NCI-H1092 (cell line): ENCODE data around the gene CRHR1.
A peak's percentile ranks its signal among the peaks of the same experiment; 100 is the strongest.
"Not testable (repeated sequence)": the region's sequence is repeated elsewhere in the genome, so short reads cannot be mapped to it uniquely, and the experiment has no call there.

Experiments used
- DNase-seq: peaks from one replicate; lab custom pipeline; 2025; lab: John Stamatoyannopoulos, UW

The CRHR1 gene

GRCh38 chr17:45784293-45784740 is at the start of gene CRHR1:
Gene CRHR1 (plus strand): TSS chr17:45784320. CDS start chr17:45784545, 225 bp downstream.
- no peak for DNase-seq

- no peak for DNase-seq
Measured at GRCh38 chr17:45734598-45734997, 49.5 kb upstream of the CRHR1 start.

- no peak for DNase-seq
Measured at GRCh38 chr17:45735488-45735887, 48.6 kb upstream of the CRHR1 start.

GRCh38 chr17:45739786-45740185 is 44.3 kb upstream of the CRHR1 start:
- no peak for DNase-seq

- peak; percentile 27 for DNase-seq
Measured at GRCh38 chr17:45740553-45741330, 43.4 kb upstream of the CRHR1 start.

- DNase-seq: no peak
Measured at GRCh38 chr17:45742251-45742650, 41.9 kb upstream of the CRHR1 start.

- DNase-seq: peak; percentile 35
Measured at GRCh38 chr17:45743626-45744326, 40.3 kb upstream of the CRHR1 start.

- DNase-seq: not testable (repeated sequence)
Measured at GRCh38 chr17:45744826-45745225, 39.3 kb upstream of the CRHR1 start.

GRCh38 chr17:45745601-45746494 is 38.3 kb upstream of the CRHR1 start:
- no peak for DNase-seq

GRCh38 chr17:45747911-45748310 is 36.2 kb upstream of the CRHR1 start:
- DNase-seq: no peak

GRCh38 chr17:45748731-45749310 is 35.3 kb upstream of the CRHR1 start:
- no peak for DNase-seq

- DNase-seq: peak; percentile 30
Measured at GRCh38 chr17:45749831-45750335, 34.2 kb upstream of the CRHR1 start.

GRCh38 chr17:45750779-45751440 is 33.2 kb upstream of the CRHR1 start:
- no peak for DNase-seq

GRCh38 chr17:45751466-45751865 is 32.7 kb upstream of the CRHR1 start:
- DNase-seq: no peak

- DNase-seq: no peak
Measured at GRCh38 chr17:45752246-45752645, 31.9 kb upstream of the CRHR1 start.

GRCh38 chr17:45753645-45754225 is 30.4 kb upstream of the CRHR1 start:
- DNase-seq: no peak

GRCh38 chr17:45755050-45755449 is 29.1 kb upstream of the CRHR1 start:
- no peak for DNase-seq

- no peak for DNase-seq
Measured at GRCh38 chr17:45756266-45756991, 27.7 kb upstream of the CRHR1 start.

GRCh38 chr17:45757431-45758218 is 26.5 kb upstream of the CRHR1 start:
- no peak for DNase-seq
